ENCODE results near the gene CSGALNACT2. TPM values are rescaled to one million over a fixed set of nuclear protein-coding genes. Genes with fewer than 3 reads are reported as not detected.

The CSGALNACT2 gene
- total and polyA plus RNA-seq, 10 of the 15 experiments (the other 5 are each of a cell fraction or from before 2014, with no cell fraction given), result 2.5 to 12.6 (median 8.7) TPM

DNA sequence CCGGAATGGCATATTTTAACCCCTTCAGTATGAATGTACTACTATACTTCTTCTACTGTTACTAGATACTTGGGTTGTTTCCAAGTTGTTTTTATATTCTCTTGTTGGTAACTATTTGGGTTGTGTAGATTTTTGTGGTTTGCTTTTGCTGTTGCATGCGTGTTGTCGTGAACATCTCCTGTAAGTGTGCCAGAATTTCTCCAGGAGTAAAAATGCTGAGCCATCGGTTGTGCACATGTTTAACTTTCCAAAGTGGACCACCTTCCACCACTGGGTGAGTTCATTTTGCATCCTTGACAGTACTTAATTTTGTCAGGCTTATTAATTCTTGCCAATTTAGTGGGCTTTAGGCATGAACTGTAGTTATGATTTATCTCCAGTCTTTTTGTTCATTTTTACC lies 47.9 kb downstream of the CSGALNACT2 start:
- SMC1A ChIA-PET (ENCODE audit: uncharacterized antibody, unreplicated experiment), result no interaction called here
- TF ChIP-seq CHD2 (IDR thresholded peaks at IDR 0.05; ENCODE audit: borderline replicate concordance, low read depth, low read length), result no peak
- no peak for TF ChIP-seq MEF2A (IDR thresholded peaks at IDR 0.05; ENCODE audit: insufficient read depth, low read depth, low read length)
- TF ChIP-seq ZNF274 (IDR thresholded peaks at IDR 0.05; ENCODE audit: insufficient read depth, insufficient read length), result no peak
- TF ChIP-seq HDAC6 (IDR thresholded peaks at IDR 0.05; ENCODE audit: unreplicated experiment), result no peak
- TF ChIP-seq, protein P1, sequence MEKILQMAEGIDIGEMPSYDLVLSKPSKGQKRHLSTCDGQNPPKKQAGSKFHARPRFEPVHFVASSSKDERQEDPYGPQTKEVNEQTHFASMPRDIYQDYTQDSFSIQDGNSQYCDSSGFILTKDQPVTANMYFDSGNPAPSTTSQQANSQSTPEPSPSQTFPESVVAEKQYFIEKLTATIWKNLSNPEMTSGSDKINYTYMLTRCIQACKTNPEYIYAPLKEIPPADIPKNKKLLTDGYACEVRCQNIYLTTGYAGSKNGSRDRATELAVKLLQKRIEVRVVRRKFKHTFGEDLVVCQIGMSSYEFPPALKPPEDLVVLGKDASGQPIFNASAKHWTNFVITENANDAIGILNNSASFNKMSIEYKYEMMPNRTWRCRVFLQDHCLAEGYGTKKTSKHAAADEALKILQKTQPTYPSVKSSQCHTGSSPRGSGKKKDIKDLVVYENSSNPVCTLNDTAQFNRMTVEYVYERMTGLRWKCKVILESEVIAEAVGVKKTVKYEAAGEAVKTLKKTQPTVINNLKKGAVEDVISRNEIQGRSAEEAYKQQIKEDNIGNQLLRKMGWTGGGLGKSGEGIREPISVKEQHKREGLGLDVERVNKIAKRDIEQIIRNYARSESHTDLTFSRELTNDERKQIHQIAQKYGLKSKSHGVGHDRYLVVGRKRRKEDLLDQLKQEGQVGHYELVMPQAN (conservative IDR thresholded peaks at IDR 0.05), result no peak
- TF ChIP-seq CBX3 (IDR thresholded peaks at IDR 0.05; ENCODE audit: borderline replicate concordance, low read depth), result no peak
- TF ChIP-seq, protein P2, sequence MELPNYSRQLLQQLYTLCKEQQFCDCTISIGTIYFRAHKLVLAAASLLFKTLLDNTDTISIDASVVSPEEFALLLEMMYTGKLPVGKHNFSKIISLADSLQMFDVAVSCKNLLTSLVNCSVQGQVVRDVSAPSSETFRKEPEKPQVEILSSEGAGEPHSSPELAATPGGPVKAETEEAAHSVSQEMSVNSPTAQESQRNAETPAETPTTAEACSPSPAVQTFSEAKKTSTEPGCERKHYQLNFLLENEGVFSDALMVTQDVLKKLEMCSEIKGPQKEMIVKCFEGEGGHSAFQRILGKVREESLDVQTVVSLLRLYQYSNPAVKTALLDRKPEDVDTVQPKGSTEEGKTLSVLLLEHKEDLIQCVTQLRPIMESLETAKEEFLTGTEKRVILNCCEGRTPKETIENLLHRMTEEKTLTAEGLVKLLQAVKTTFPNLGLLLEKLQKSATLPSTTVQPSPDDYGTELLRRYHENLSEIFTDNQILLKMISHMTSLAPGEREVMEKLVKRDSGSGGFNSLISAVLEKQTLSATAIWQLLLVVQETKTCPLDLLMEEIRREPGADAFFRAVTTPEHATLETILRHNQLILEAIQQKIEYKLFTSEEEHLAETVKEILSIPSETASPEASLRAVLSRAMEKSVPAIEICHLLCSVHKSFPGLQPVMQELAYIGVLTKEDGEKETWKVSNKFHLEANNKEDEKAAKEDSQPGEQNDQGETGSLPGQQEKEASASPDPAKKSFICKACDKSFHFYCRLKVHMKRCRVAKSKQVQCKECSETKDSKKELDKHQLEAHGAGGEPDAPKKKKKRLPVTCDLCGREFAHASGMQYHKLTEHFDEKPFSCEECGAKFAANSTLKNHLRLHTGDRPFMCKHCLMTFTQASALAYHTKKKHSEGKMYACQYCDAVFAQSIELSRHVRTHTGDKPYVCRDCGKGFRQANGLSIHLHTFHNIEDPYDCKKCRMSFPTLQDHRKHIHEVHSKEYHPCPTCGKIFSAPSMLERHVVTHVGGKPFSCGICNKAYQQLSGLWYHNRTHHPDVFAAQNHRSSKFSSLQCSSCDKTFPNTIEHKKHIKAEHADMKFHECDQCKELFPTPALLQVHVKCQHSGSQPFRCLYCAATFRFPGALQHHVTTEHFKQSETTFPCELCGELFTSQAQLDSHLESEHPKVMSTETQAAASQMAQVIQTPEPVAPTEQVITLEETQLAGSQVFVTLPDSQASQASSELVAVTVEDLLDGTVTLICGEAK (IDR thresholded peaks at IDR 0.05; ENCODE audit: borderline replicate concordance), result no peak
- TF ChIP-seq IKZF2 (IDR thresholded peaks at IDR 0.05), result no peak
- no peak for TF ChIP-seq NFYA (IDR thresholded peaks at IDR 0.05; ENCODE audit: borderline replicate concordance, low read depth, low read length)
- TF ChIP-seq, protein P3, sequence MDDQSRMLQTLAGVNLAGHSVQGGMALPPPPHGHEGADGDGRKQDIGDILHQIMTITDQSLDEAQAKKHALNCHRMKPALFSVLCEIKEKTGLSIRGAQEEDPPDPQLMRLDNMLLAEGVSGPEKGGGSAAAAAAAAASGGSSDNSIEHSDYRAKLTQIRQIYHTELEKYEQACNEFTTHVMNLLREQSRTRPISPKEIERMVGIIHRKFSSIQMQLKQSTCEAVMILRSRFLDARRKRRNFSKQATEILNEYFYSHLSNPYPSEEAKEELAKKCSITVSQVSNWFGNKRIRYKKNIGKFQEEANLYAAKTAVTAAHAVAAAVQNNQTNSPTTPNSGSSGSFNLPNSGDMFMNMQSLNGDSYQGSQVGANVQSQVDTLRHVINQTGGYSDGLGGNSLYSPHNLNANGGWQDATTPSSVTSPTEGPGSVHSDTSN (IDR thresholded peaks at IDR 0.05; ENCODE audit: insufficient replicate concordance, low read depth, low read length), result no peak
- no peak for TF ChIP-seq SMARCA5 (IDR thresholded peaks at IDR 0.05)
- no peak for TF ChIP-seq RELA (IDR thresholded peaks at IDR 0.05; ENCODE audit: borderline replicate concordance, partially characterized antibody)
- TF ChIP-seq, protein P4, sequence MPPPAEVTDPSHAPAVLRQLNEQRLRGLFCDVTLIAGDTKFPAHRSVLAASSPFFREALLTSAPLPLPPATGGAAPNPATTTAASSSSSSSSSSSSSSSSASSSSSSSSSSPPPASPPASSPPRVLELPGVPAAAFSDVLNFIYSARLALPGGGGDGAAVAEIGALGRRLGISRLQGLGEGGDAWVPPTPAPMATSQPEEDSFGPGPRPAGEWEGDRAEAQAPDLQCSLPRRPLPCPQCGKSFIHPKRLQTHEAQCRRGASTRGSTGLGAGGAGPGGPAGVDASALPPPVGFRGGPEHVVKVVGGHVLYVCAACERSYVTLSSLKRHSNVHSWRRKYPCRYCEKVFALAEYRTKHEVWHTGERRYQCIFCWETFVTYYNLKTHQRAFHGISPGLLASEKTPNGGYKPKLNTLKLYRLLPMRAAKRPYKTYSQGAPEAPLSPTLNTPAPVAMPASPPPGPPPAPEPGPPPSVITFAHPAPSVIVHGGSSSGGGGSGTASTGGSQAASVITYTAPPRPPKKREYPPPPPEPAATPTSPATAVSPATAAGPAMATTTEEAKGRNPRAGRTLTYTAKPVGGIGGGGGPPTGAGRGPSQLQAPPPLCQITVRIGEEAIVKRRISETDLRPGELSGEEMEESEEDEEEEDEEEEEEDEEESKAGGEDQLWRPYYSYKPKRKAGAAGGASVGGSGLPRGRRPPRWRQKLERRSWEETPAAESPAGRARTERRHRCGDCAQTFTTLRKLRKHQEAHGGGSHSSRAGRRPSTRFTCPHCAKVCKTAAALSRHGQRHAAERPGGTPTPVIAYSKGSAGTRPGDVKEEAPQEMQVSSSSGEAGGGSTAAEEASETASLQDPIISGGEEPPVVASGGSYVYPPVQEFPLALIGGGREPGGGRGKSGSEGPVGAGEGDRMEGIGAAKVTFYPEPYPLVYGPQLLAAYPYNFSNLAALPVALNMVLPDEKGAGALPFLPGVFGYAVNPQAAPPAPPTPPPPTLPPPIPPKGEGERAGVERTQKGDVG (CRISPR knock-in tag; IDR thresholded peaks at IDR 0.05), result no peak
- TF ChIP-seq KAT2A (conservative IDR thresholded peaks at IDR 0.05; ENCODE audit: control insufficient read depth, low read depth, low read length), result no peak

More for the DNA sequence above, 47.9 kb downstream of the CSGALNACT2 start:
- no peak overlapping the region for H3K9ac ChIP-seq (ENCODE audit: control insufficient read depth, insufficient read depth, low read length)
- CTCF ChIA-PET, result no interaction called here
- H3K9me3 ChIP-seq (replicated peaks; ENCODE audit: control insufficient read depth, insufficient read depth, low read length), result no peaks in the 10 kb centered on the region
- H3K4me3 ChIP-seq, result no peak overlapping the region
- intact Hi-C loops (cut with micrococcal nuclease; ENCODE audit: unreplicated experiment) (no loop called here), in situ Hi-C loops (cut with MboI) (no loop called here)
- no peak overlapping the region for H3K27ac ChIP-seq (ENCODE audit: control insufficient read depth, insufficient read depth)
- DNase-seq (ENCODE audit: low read depth, low spot score) (no peak), ATAC-seq (no peak), FAIRE-seq (no peak)
- no peaks in the 10 kb centered on the region for H3K27me3 ChIP-seq (replicated peaks in 1 of 2; ENCODE audit: control insufficient read depth in 2 of 2, insufficient read depth in 2 of 2, low read length in 1 of 2)
- RAD21 ChIA-PET (ENCODE audit: unreplicated experiment), result no interaction called here
- peaks cover 0 to 4% of the 10 kb centered on the region in 2 experiments; a peak in 3 of 4 replicates for H3K36me3 ChIP-seq (ENCODE audit: control insufficient read depth in 2 of 2, insufficient read depth in 2 of 2, low read length in 1 of 2)
- POLR2A ChIA-PET, result no interaction called here
- 100% methylated on average over 4 of the region's 4 CpGs for WGBS (ENCODE audit: insufficient coverage, insufficient replicate concordance, low lambda C conversion rate, missing lambda C conversion rate)
- BruUV-seq (replicated peaks), result no TSS peak
- no peak overlapping the region for H3K4me2 ChIP-seq (ENCODE audit: control insufficient read depth, insufficient read depth)
- H2AFZ ChIP-seq (ENCODE audit: control insufficient read depth, low read depth, low read length), result no peak overlapping the region
- no peaks in the 10 kb centered on the region for H3K79me2 ChIP-seq (ENCODE audit: control insufficient read depth, insufficient read depth, low read length)
- no peaks in the 10 kb centered on the region for H4K20me1 ChIP-seq (ENCODE audit: control insufficient read depth, insufficient read depth)
- no peaks in the 10 kb centered on the region for H3K4me1 ChIP-seq (ENCODE audit: control insufficient read depth, insufficient read depth, low read length)
